HEK293T (cell line): ENCODE data around the gene VEPH1.

Experiments used
- BHLHE40 ChIP-seq: fragments of 450-650 bp; IDR thresholded peaks from 2 replicates; pipeline ENCODE4 v1.6.1; 2016; ENCODE audit warnings: mild to moderate bottlenecking, moderate library complexity, borderline replicate concordance
- ELF4 ChIP-seq: fragments of 450-650 bp; IDR thresholded peaks from 2 replicates; pipeline ENCODE4 v1.6.1; 2017; ENCODE audit warnings: antibody characterized with exemption
- FOXA1 ChIP-seq: fragments of 450-650 bp; IDR thresholded peaks from 2 replicates; pipeline ENCODE4 v1.6.1; 2016; ENCODE audit warnings: mild to moderate bottlenecking
- FOXK2 ChIP-seq: fragments of 450-650 bp; IDR thresholded peaks from 2 replicates; pipeline ENCODE4 v1.6.1; 2016; ENCODE audit warnings: mild to moderate bottlenecking
- FOXM1 ChIP-seq: fragments of 450-650 bp; IDR thresholded peaks from 2 replicates; pipeline ENCODE4 v1.6.1; 2017; ENCODE audit warnings: mild to moderate bottlenecking, borderline replicate concordance
- SUZ12 ChIP-seq: fragments of 450-650 bp; IDR thresholded peaks from 2 replicates; pipeline ENCODE4 v1.6.1; 2016; ENCODE audit warnings: mild to moderate bottlenecking

DNA sequence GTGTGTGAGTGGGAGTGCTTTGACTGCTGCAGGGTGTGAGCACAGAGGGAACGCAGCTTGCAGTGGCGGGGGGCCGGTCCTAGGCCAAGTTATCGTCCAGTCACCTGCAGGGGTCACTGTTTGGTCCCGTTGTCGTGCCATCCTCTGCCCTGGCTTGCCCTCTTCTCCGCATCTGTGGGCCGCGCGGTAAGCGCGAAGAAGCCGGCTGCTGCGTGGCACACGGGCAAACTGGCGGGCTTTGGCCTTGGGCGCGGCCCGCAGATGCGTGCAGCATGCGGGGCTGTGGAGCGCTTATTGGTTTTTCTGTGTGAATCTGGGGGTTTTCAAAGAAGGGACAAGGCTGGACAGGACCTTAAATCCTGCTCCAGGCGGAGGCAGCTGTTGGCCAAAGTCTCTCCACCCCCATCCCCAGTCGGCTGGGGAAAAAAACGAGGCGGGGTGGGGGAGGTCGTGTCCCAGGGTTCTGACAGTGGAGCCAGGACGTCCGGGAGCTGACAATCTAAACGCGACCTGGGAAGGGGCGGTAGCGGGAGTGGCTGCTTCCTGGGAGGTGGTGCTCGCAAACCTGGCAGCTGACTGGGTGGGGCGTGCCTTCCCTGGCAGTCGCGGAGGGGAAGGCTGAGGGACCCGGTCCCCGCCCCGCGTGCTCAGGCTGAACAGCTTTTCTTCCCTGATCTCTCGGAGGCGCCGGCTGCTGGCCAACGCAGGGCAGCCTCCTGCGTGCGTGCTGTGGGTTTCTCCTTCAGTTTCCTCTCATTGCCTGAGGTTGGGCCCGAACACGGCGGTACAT lies 39.7 kb upstream of the VEPH1 start:
- TF ChIP-seq BHLHE40, result no peak
- no peak for TF ChIP-seq FOXM1
- no peak for TF ChIP-seq FOXA1
- TF ChIP-seq FOXK2, result no peak
- no peak for TF ChIP-seq SUZ12
- TF ChIP-seq ELF4, result no peak
